ENCODE results near the gene TEX29. TPM values are rescaled to one million over a fixed set of nuclear protein-coding genes. Genes with fewer than 3 reads are reported as not detected.

Gene TEX29
- total and polyA plus RNA-seq, 2 donors (not counting 1 experiment from before 2014, with no cell fraction given): 0.66 to 0.86 TPM

DNA sequence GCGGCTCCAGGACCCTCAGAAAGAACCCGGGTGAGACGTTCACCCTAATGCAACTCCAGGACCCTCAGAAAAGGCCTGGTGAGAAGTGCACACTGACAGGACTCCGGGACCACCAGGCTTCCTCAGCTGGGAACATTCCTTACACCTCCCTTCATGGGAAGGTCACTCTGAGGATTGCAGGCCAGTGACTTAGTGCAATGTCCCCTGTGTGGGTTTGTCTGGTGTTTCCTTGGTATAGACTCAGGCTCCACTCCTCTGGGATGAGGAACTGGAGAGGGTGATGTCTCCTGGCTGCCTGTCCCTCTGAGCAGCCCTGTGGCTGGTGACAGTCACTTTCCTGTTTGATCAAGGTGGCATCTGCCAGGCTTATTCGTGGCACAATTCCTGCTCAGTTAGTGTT lies 49.7 kb downstream of the TEX29 start:
- Histone ChIP-seq H3K4me2 (replicated peaks; ENCODE audit: low read depth, low read length, poor library complexity, severe bottlenecking) (no peak overlapping the region), H3K4me3 (ENCODE audit: control extremely low read depth in 1 of 5, extremely low read depth in 1 of 5, insufficient read depth in 1 of 5, low read depth in 2 of 5, low read length in 4 of 5) (no peak overlapping the region), H3K79me2 (ENCODE audit: control insufficient read depth, insufficient read depth, low read length) (no peaks in the 10 kb centered on the region), H3K27ac (ENCODE audit: low read length in 2 of 2) (no peak overlapping the region), H3K9ac (ENCODE audit: low read length) (no peak overlapping the region), H4K20me1 (ENCODE audit: control insufficient read depth, insufficient read depth, low read length, poor library complexity, severe bottlenecking) (no peaks in the 10 kb centered on the region), H3K9me3 (ENCODE audit: control extremely low read depth in 1 of 3, control insufficient read depth in 2 of 3, insufficient read depth in 1 of 3, low read length in 2 of 3) (peaks cover 0 to 13% (median 0%) of the 10 kb centered on the region in 3 donors), H3K4me1 (ENCODE audit: control insufficient read depth in 2 of 2, insufficient read depth in 2 of 2, low read length in 2 of 2) (no peaks in the 10 kb centered on the region), H2AFZ (ENCODE audit: insufficient read depth, low read depth, low read length, poor library complexity, severe bottlenecking) (no peak overlapping the region), H3K27me3 (replicated peaks in 1 of 4; ENCODE audit: control extremely low read depth in 1 of 4, control insufficient read depth in 3 of 4, insufficient read depth in 4 of 4, low read length in 3 of 4) (peaks cover 0 to 3% (median 0%) of the 10 kb centered on the region in 4 experiments), H3K36me3 (replicated peaks in 1 of 2; ENCODE audit: control extremely low read depth in 1 of 2, control insufficient read depth in 1 of 2, extremely low read depth in 1 of 2, insufficient read depth in 2 of 2, low read length in 1 of 2) (no peaks in the 10 kb centered on the region)
- Mint-ChIP-seq H3K27ac (no peak overlapping the region), H3K27me3 (peaks cover 5% of the 10 kb centered on the region), H3K4me1 (no peaks in the 10 kb centered on the region), H3K4me3 (no peak overlapping the region), H3K9me3 (ENCODE audit: insufficient read depth) (peaks cover 2% of the 10 kb centered on the region)
- ATAC-seq (ENCODE audit: low read depth) (no peak), DNase-seq (no peak)
- intact Hi-C loops (cut with micrococcal nuclease): no loop called here
- WGBS (ENCODE audit: insufficient coverage): 90% methylated on average over 4 of the region's 5 CpGs
- POLR2A ChIA-PET: no interaction called here
- TF ChIP-seq, protein P1, sequence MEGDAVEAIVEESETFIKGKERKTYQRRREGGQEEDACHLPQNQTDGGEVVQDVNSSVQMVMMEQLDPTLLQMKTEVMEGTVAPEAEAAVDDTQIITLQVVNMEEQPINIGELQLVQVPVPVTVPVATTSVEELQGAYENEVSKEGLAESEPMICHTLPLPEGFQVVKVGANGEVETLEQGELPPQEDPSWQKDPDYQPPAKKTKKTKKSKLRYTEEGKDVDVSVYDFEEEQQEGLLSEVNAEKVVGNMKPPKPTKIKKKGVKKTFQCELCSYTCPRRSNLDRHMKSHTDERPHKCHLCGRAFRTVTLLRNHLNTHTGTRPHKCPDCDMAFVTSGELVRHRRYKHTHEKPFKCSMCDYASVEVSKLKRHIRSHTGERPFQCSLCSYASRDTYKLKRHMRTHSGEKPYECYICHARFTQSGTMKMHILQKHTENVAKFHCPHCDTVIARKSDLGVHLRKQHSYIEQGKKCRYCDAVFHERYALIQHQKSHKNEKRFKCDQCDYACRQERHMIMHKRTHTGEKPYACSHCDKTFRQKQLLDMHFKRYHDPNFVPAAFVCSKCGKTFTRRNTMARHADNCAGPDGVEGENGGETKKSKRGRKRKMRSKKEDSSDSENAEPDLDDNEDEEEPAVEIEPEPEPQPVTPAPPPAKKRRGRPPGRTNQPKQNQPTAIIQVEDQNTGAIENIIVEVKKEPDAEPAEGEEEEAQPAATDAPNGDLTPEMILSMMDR (IDR thresholded peaks at IDR 0.05): no peak
- no peak for TF ChIP-seq EZH2 (IDR thresholded peaks at IDR 0.05; ENCODE audit: borderline replicate concordance, insufficient read depth, low read depth, low read length, poor library complexity, severe bottlenecking)
- CTCF ChIA-PET: no interaction called here

DNA sequence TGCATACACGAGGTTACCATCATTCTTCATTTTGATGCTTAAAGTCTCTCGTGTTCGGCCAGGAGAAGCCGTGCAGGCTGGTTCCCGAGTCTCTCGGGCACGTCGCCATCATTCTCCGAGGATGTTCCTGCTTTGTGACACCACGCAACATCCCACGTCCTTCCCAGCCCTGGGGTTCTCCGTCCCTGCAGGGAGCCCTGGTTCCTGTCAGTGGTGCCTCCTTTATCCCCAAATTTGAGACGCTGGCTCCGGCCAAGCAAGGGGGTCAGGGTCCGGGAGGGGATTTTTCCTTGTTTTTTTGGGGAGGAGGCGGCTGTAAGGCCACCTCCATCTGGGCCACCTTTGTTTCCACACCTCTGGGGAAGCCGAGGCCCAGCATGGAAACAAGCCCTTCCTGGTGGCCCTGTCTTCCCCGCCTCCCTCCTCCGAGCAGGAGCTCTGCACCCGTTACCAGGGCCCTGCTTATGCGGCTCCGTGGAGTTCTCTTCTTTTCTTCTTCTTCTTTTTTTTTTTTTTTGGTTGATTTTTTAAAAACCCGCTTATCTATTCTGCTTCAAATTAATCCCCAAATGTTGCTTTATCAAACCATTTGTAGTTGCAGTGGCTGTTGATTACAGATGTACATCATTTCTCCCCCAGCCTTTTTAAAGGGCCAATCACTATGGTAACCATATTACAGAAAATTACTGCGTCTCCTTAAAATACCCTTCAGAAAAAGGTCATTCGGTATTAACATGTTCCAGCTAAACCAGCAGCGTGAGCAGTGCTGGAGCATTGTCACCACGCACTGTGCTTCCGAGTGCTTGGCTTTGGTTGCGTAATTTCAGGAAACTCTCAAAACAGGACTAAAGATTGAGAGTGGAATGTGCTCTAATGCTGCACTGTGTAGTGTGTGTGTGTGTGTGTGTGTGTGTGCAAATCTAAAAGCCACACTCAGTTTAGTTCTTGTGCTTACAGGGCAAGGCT lies 50.4 kb downstream of the TEX29 start:
- intact Hi-C loops (cut with micrococcal nuclease): no loop called here
- no peak overlapping the region for H3K27ac ChIP-seq (ENCODE audit: low read length in 2 of 2)
- ATAC-seq (ENCODE audit: low read depth): no peak
- H3K4me1 Mint-ChIP-seq: no peaks in the 10 kb centered on the region
- TF ChIP-seq, protein P1 (IDR thresholded peaks at IDR 0.05): no peak
- TF ChIP-seq EZH2 (IDR thresholded peaks at IDR 0.05; ENCODE audit: borderline replicate concordance, insufficient read depth, low read depth, low read length, poor library complexity, severe bottlenecking): no peak
- no peak overlapping the region for H2AFZ ChIP-seq (ENCODE audit: insufficient read depth, low read depth, low read length, poor library complexity, severe bottlenecking)
- H3K4me2 ChIP-seq (replicated peaks; ENCODE audit: low read depth, low read length, poor library complexity, severe bottlenecking): no peak overlapping the region
- no peaks in the 10 kb centered on the region for H3K4me1 ChIP-seq (ENCODE audit: control insufficient read depth in 2 of 2, insufficient read depth in 2 of 2, low read length in 2 of 2)
- no peak overlapping the region for H3K9ac ChIP-seq (ENCODE audit: low read length)
- H3K9me3 ChIP-seq (ENCODE audit: control extremely low read depth in 1 of 3, control insufficient read depth in 2 of 3, insufficient read depth in 1 of 3, low read length in 2 of 3): peaks cover 0 to 13% (median 0%) of the 10 kb centered on the region in 3 donors
- H3K4me3 Mint-ChIP-seq: no peak overlapping the region
- H3K79me2 ChIP-seq (ENCODE audit: control insufficient read depth, insufficient read depth, low read length): no peaks in the 10 kb centered on the region
- no peak overlapping the region for H3K4me3 ChIP-seq (ENCODE audit: control extremely low read depth in 1 of 5, extremely low read depth in 1 of 5, insufficient read depth in 1 of 5, low read depth in 2 of 5, low read length in 4 of 5)
- POLR2A ChIA-PET: no interaction called here
- CTCF ChIA-PET: no interaction called here
- H4K20me1 ChIP-seq (ENCODE audit: control insufficient read depth, insufficient read depth, low read length, poor library complexity, severe bottlenecking): no peaks in the 10 kb centered on the region
- no peak for DNase-seq
- WGBS (ENCODE audit: insufficient coverage): 92% methylated on average over 18 of the region's 29 CpGs
- peaks cover 5% of the 10 kb centered on the region for H3K27me3 Mint-ChIP-seq
- H3K27ac Mint-ChIP-seq: no peak overlapping the region
- H3K36me3 ChIP-seq (replicated peaks in 1 of 2; ENCODE audit: control extremely low read depth in 1 of 2, control insufficient read depth in 1 of 2, extremely low read depth in 1 of 2, insufficient read depth in 2 of 2, low read length in 1 of 2): no peaks in the 10 kb centered on the region
- no peaks in the 10 kb centered on the region for H3K27me3 ChIP-seq (replicated peaks in 1 of 4; ENCODE audit: control extremely low read depth in 1 of 4, control insufficient read depth in 3 of 4, insufficient read depth in 4 of 4, low read length in 3 of 4)
- H3K9me3 Mint-ChIP-seq (ENCODE audit: insufficient read depth): peaks cover 2% of the 10 kb centered on the region
